SK-N-MC (cell line): ENCODE data around the gene NXF2B.

Source experiments
- EZH2 ChIP-seq: fragments of 200-600 bp; sonication (generic); IDR thresholded peaks from one replicate; pipeline ENCODE4 v1.6.1; 2017; ENCODE audit warnings: antibody characterized with exemption
- FOXP2 ChIP-seq: optimal IDR thresholded peaks from 2 replicates; pipeline ENCODE3; 2011; ENCODE audit warnings: mild to moderate bottlenecking, moderate library complexity; ENCODE audit not compliant: insufficient read depth; ENCODE audit errors: extremely low read length, control extremely low read depth
- POLR2AphosphoS5 ChIP-seq: IDR thresholded peaks from 2 replicates; pipeline ENCODE4 v1.6.1; 2012; ENCODE audit warnings: mild to moderate bottlenecking, low read depth, low read length, borderline replicate concordance

DNA sequence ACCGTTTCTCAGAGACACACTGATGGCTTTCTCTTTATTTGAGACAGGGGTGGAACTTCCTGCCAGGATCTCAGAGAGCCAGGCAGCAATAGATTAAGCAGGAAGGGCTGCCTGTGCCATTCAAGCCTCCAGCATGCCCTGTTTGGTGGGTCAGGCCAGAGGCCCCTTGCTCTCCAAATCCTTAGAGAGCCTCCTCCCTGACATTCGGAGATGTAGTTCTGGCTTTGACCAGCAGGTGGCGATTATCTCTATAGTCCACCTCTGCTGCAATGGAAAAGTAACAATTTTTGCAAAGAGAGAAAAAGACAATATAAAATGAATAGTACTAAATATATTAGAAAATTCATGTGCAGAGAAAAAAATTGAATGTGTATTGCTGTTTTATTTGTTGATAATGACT is 93.9 kb downstream of the NXF2B start:
- no peak for TF ChIP-seq EZH2
- no peak for TF ChIP-seq POLR2AphosphoS5
- no peak for TF ChIP-seq FOXP2
